HG02678 (cell line): ENCODE measurements around the gene MGAT3.

Experiments
- ATAC-seq: cut with Tn5 transposase; IDR thresholded peaks from one replicate; pipeline ENCODE4 v1.9.1; 2021; ENCODE audit warnings: mild to moderate bottlenecking, moderate library complexity; ENCODE audit not compliant: unreplicated experiment

MGAT3 gene

GRCh38 chr22:39526736-39527171 is 69.9 kb downstream of the MGAT3 start:
- no peak for ATAC-seq

- no peak for ATAC-seq
Measured at GRCh38 chr22:39527481-39527961, 70.7 kb downstream of the MGAT3 start.

GRCh38 chr22:39528080-39528661 is 71.4 kb downstream of the MGAT3 start:
- ATAC-seq, result no peak

GRCh38 chr22:39528681-39529486 is 72.1 kb downstream of the MGAT3 start:
- peak; percentile 28 for ATAC-seq

GRCh38 chr22:39529487-39529851 is 72.7 kb downstream of the MGAT3 start:
- ATAC-seq, result no peak

- no peak for ATAC-seq
Measured at GRCh38 chr22:39530116-39530515, 73.3 kb downstream of the MGAT3 start.

GRCh38 chr22:39530692-39531331 is 74.0 kb downstream of the MGAT3 start:
- no peak for ATAC-seq

GRCh38 chr22:39532215-39533073 is 75.6 kb downstream of the MGAT3 start, which contains the start of gene RPS19BP1:
Gene RPS19BP1, minus strand, starts transcription at chr22:39532748. Its CDS starts 10 bp downstream, at chr22:39532738.
- ATAC-seq, result peak; percentile 82

GRCh38 chr22:39534092-39534506 is 77.3 kb downstream of the MGAT3 start:
- no peak for ATAC-seq

GRCh38 chr22:39534591-39535356 is 78.0 kb downstream of the MGAT3 start:
- no peak for ATAC-seq

GRCh38 chr22:39535357-39535725 is 78.5 kb downstream of the MGAT3 start:
- no peak for ATAC-seq

- no peak for ATAC-seq
Measured at GRCh38 chr22:39535831-39536449, 79.1 kb downstream of the MGAT3 start.

GRCh38 chr22:39536711-39537110 is 79.9 kb downstream of the MGAT3 start:
- no peak for ATAC-seq

- ATAC-seq, result no peak
Measured at GRCh38 chr22:39537975-39538374, 81.2 kb downstream of the MGAT3 start.
